ENCODE measurements around the gene ABCA13.

The ABCA13 gene

GRCh38 chr7:48316768-48317167 lies 145.5 kb downstream of the ABCA13 start:
- H3K36me3 ChIP-seq (ENCODE audit: control insufficient read depth, insufficient read depth, low read length) = no peaks in the 10 kb centered on the region
- H3K27me3 ChIP-seq (ENCODE audit: control insufficient read depth, insufficient read depth, low read length) = no peaks in the 10 kb centered on the region
- no peak overlapping the region for H3K27ac ChIP-seq (ENCODE audit: low read depth, low read length)
- H3K4me3 ChIP-seq (ENCODE audit: low read depth, low read length) = no peak overlapping the region
- H3K4me1 ChIP-seq (ENCODE audit: control insufficient read depth, insufficient read depth, low read length) = 0 out of 2 replicates have a peak, but pooled peaks cover 3% of the 10 kb centered on the region
- no peak overlapping the region for H3K9ac ChIP-seq (ENCODE audit: low read depth, low read length)
- H3K9me3 ChIP-seq (ENCODE audit: control insufficient read depth, insufficient read depth, low read length) = no peaks in the 10 kb centered on the region

GRCh38 chr7:48317360-48317759 lies 146.1 kb downstream of the ABCA13 start:
- Histone ChIP-seq H3K4me3 (ENCODE audit: low read depth, low read length) (no peak overlapping the region), H3K9me3 (ENCODE audit: control insufficient read depth, insufficient read depth, low read length) (no peaks in the 10 kb centered on the region), H3K36me3 (ENCODE audit: control insufficient read depth, insufficient read depth, low read length) (no peaks in the 10 kb centered on the region), H3K4me1 (ENCODE audit: control insufficient read depth, insufficient read depth, low read length) (0 out of 2 replicates have a peak, but pooled peaks cover 3% of the 10 kb centered on the region), H3K9ac (ENCODE audit: low read depth, low read length) (no peak overlapping the region), H3K27ac (ENCODE audit: low read depth, low read length) (no peak overlapping the region), H3K27me3 (ENCODE audit: control insufficient read depth, insufficient read depth, low read length) (no peaks in the 10 kb centered on the region)

GRCh38 chr7:48321319-48322010 lies 150.2 kb downstream of the ABCA13 start:
- Histone ChIP-seq H3K27me3 (ENCODE audit: control insufficient read depth, insufficient read depth, low read length) (no peaks in the 10 kb centered on the region), H3K4me3 (ENCODE audit: low read depth, low read length) (no peak overlapping the region), H3K36me3 (ENCODE audit: control insufficient read depth, insufficient read depth, low read length) (no peaks in the 10 kb centered on the region), H3K9me3 (ENCODE audit: control insufficient read depth, insufficient read depth, low read length) (peaks cover 12% of the 10 kb centered on the region), H3K27ac (ENCODE audit: low read depth, low read length) (no peak overlapping the region), H3K9ac (ENCODE audit: low read depth, low read length) (no peak overlapping the region), H3K4me1 (ENCODE audit: control insufficient read depth, insufficient read depth, low read length) (0 out of 2 replicates have a peak, but pooled peaks cover 3% of the 10 kb centered on the region)

GRCh38 chr7:48337012-48337621 lies 165.9 kb downstream of the ABCA13 start:
- H3K9me3 ChIP-seq (ENCODE audit: control insufficient read depth, insufficient read depth, low read length) = no peaks in the 10 kb centered on the region
- no peaks in the 10 kb centered on the region for H3K27me3 ChIP-seq (ENCODE audit: control insufficient read depth, insufficient read depth, low read length)
- H3K4me1 ChIP-seq (ENCODE audit: control insufficient read depth, insufficient read depth, low read length) = peaks cover 9% of the 10 kb centered on the region
- H3K27ac ChIP-seq (ENCODE audit: low read depth, low read length) = peak overlapping the region; percentile 25
- no peaks in the 10 kb centered on the region for H3K36me3 ChIP-seq (ENCODE audit: control insufficient read depth, insufficient read depth, low read length)
- H3K4me3 ChIP-seq (ENCODE audit: low read depth, low read length) = no peak overlapping the region
- no peak overlapping the region for H3K9ac ChIP-seq (ENCODE audit: low read depth, low read length)

- Histone ChIP-seq H3K27ac (ENCODE audit: low read depth, low read length) (peak overlapping the region; percentile 25), H3K9ac (ENCODE audit: low read depth, low read length) (no peak overlapping the region), H3K36me3 (ENCODE audit: control insufficient read depth, insufficient read depth, low read length) (no peaks in the 10 kb centered on the region), H3K27me3 (ENCODE audit: control insufficient read depth, insufficient read depth, low read length) (no peaks in the 10 kb centered on the region), H3K4me1 (ENCODE audit: control insufficient read depth, insufficient read depth, low read length) (peaks cover 9% of the 10 kb centered on the region), H3K9me3 (ENCODE audit: control insufficient read depth, insufficient read depth, low read length) (no peaks in the 10 kb centered on the region), H3K4me3 (ENCODE audit: low read depth, low read length) (no peak overlapping the region)
These were observed 166.5 kb downstream of the ABCA13 start for GRCh38 chr7:48337781-48338180.

- Histone ChIP-seq H3K4me1 (ENCODE audit: control insufficient read depth, insufficient read depth, low read length) (no peaks in the 10 kb centered on the region), H3K36me3 (ENCODE audit: control insufficient read depth, insufficient read depth, low read length) (no peaks in the 10 kb centered on the region), H3K9me3 (ENCODE audit: control insufficient read depth, insufficient read depth, low read length) (no peaks in the 10 kb centered on the region), H3K9ac (ENCODE audit: low read depth, low read length) (no peak overlapping the region), H3K4me3 (ENCODE audit: low read depth, low read length) (no peak overlapping the region), H3K27ac (ENCODE audit: low read depth, low read length) (no peak overlapping the region), H3K27me3 (ENCODE audit: control insufficient read depth, insufficient read depth, low read length) (no peaks in the 10 kb centered on the region)
These were observed 176.1 kb downstream of the ABCA13 start for GRCh38 chr7:48347230-48347825.

GRCh38 chr7:48350515-48350914 lies 179.3 kb downstream of the ABCA13 start:
- Histone ChIP-seq H3K4me3 (ENCODE audit: low read depth, low read length) (no peak overlapping the region), H3K9ac (ENCODE audit: low read depth, low read length) (no peak overlapping the region), H3K4me1 (ENCODE audit: control insufficient read depth, insufficient read depth, low read length) (no peaks in the 10 kb centered on the region), H3K36me3 (ENCODE audit: control insufficient read depth, insufficient read depth, low read length) (no peaks in the 10 kb centered on the region), H3K9me3 (ENCODE audit: control insufficient read depth, insufficient read depth, low read length) (no peaks in the 10 kb centered on the region), H3K27ac (ENCODE audit: low read depth, low read length) (no peak overlapping the region), H3K27me3 (ENCODE audit: control insufficient read depth, insufficient read depth, low read length) (no peaks in the 10 kb centered on the region)

- Histone ChIP-seq H3K9ac (ENCODE audit: low read depth, low read length) (no peak overlapping the region), H3K4me3 (ENCODE audit: low read depth, low read length) (no peak overlapping the region), H3K27me3 (ENCODE audit: control insufficient read depth, insufficient read depth, low read length) (no peaks in the 10 kb centered on the region), H3K9me3 (ENCODE audit: control insufficient read depth, insufficient read depth, low read length) (no peaks in the 10 kb centered on the region), H3K36me3 (ENCODE audit: control insufficient read depth, insufficient read depth, low read length) (no peaks in the 10 kb centered on the region), H3K4me1 (ENCODE audit: control insufficient read depth, insufficient read depth, low read length) (no peaks in the 10 kb centered on the region), H3K27ac (ENCODE audit: low read depth, low read length) (no peak overlapping the region)
These were observed 180.6 kb downstream of the ABCA13 start for GRCh38 chr7:48351900-48352299.

GRCh38 chr7:48355346-48355745 lies 184.1 kb downstream of the ABCA13 start:
- no peaks in the 10 kb centered on the region for H3K9me3 ChIP-seq (ENCODE audit: control insufficient read depth, insufficient read depth, low read length)
- no peaks in the 10 kb centered on the region for H3K4me1 ChIP-seq (ENCODE audit: control insufficient read depth, insufficient read depth, low read length)
- no peak overlapping the region for H3K9ac ChIP-seq (ENCODE audit: low read depth, low read length)
- no peaks in the 10 kb centered on the region for H3K27me3 ChIP-seq (ENCODE audit: control insufficient read depth, insufficient read depth, low read length)
- no peaks in the 10 kb centered on the region for H3K36me3 ChIP-seq (ENCODE audit: control insufficient read depth, insufficient read depth, low read length)
- no peak overlapping the region for H3K27ac ChIP-seq (ENCODE audit: low read depth, low read length)
- H3K4me3 ChIP-seq (ENCODE audit: low read depth, low read length) = no peak overlapping the region

GRCh38 chr7:48360574-48360973 lies 189.3 kb downstream of the ABCA13 start:
- Histone ChIP-seq H3K9ac (ENCODE audit: low read depth, low read length) (no peak overlapping the region), H3K9me3 (ENCODE audit: control insufficient read depth, insufficient read depth, low read length) (no peaks in the 10 kb centered on the region), H3K27ac (ENCODE audit: low read depth, low read length) (no peak overlapping the region), H3K4me1 (ENCODE audit: control insufficient read depth, insufficient read depth, low read length) (no peaks in the 10 kb centered on the region), H3K27me3 (ENCODE audit: control insufficient read depth, insufficient read depth, low read length) (no peaks in the 10 kb centered on the region), H3K36me3 (ENCODE audit: control insufficient read depth, insufficient read depth, low read length) (no peaks in the 10 kb centered on the region), H3K4me3 (ENCODE audit: low read depth, low read length) (no peak overlapping the region)

GRCh38 chr7:48363174-48363573 lies 191.9 kb downstream of the ABCA13 start:
- Histone ChIP-seq H3K27ac (ENCODE audit: low read depth, low read length) (no peak overlapping the region), H3K27me3 (ENCODE audit: control insufficient read depth, insufficient read depth, low read length) (no peaks in the 10 kb centered on the region), H3K4me3 (ENCODE audit: low read depth, low read length) (no peak overlapping the region), H3K9me3 (ENCODE audit: control insufficient read depth, insufficient read depth, low read length) (no peaks in the 10 kb centered on the region), H3K4me1 (ENCODE audit: control insufficient read depth, insufficient read depth, low read length) (no peaks in the 10 kb centered on the region), H3K36me3 (ENCODE audit: control insufficient read depth, insufficient read depth, low read length) (no peaks in the 10 kb centered on the region), H3K9ac (ENCODE audit: low read depth, low read length) (no peak overlapping the region)

Measured in HUES48 (cell line).